Ovary (tissue), 9 donors: Measurements from ENCODE around the gene SLC38A11. TPM values are rescaled to one million over a fixed set of nuclear protein-coding genes. Genes with fewer than 3 reads are reported as not detected.

ENCODE experiments used
- DNase-seq, 5 donors: peaks; one replicate each; pipeline ENCODE4 v3.0.0-alpha.2; 2019 to 2020
- H3K27ac ChIP-seq, 2 donors: fragments of 200-600 bp; one replicate each; pipeline versions ENCODE4 v1.5.1 to v1.8.0; 2019 to 2022
- H3K27me3 ChIP-seq: fragments of 200-600 bp; one replicate; pipeline ENCODE4 v1.8.0; 2022
- H3K36me3 ChIP-seq: fragments of 200-600 bp; sonication (generic); one replicate; pipeline ENCODE4 v1.5.1; 2019
- H3K4me1 ChIP-seq: one replicate; pipeline ENCODE4 v1.8.1; 2013; ENCODE audit warnings: mild to moderate bottlenecking, moderate library complexity; ENCODE audit not compliant: insufficient read depth
- H3K4me3 ChIP-seq: fragments of 200-600 bp; sonication (generic); one replicate; pipeline ENCODE4 v1.5.1; 2017
- H3K9me3 ChIP-seq, 2 donors: fragments of 200-600 bp in 1 of 2; sonication (generic) in 1 of 2; one replicate each; pipeline versions ENCODE4 v1.5.1 to v1.8.1; 2013 to 2019; ENCODE audit warnings: mild to moderate bottlenecking in 1 of 2, moderate library complexity in 1 of 2
- EP300 ChIP-seq: sonication (generic); formaldehyde crosslinking; IDR thresholded peaks from one replicate; pipeline ENCODE4 v1.6.1; 2017; ENCODE audit warnings: antibody characterized with exemption
- POLR2A ChIP-seq: fragments of 450-650 bp; IDR thresholded peaks from one replicate; pipeline ENCODE4 v1.6.1; 2017; ENCODE audit warnings: antibody characterized with exemption, mild to moderate bottlenecking, moderate library complexity
- WGBS, 3 donors: extraction: QIAGEN DNeasy Blood & Tissue Kit in 1 of 3; methylation state at CpG; one replicate each; pipeline versions ENCODE4 v1.1.5 to v1.1.7; 2013 to 2017; 5-methylcytosine and 5-hydroxymethylcytosine counted together
- intact Hi-C, 4 donors: fragments of 100-400 bp; cut with DNase I; formaldehyde crosslinking; loops; one replicate each; pipeline versions ENCODE4 v1.11.0 to v1.15.1; 2022 to 2023
- polyA plus RNA-seq, 2 donors: library from polyadenylated mRNA; stranded (reverse); fragments of 200-250 nt in 1 of 2; fragments of 350-450 nt in 1 of 2; fragmentation: Illumina TruSeq in 1 of 2; extraction: RNeasy Lipid Tissue Mini Kit (QIAGEN cat#74804) in 1 of 2; gene quantifications; one replicate each; pipeline ENCODE4 v1.2.3, GENCODE V29; 2013 to 2014
- total RNA-seq, 7 donors: library from RNA; depleted of rRNA in 2 of 7; stranded (reverse); fragments of >200 nt in 2 of 7; fragmentation: NEBNext Ultra II Directional in 3 of 7; extraction: Animal tissue kit (Norgen Biotek cat#: 25700) in 3 of 7; gene quantifications; one replicate each; pipeline versions ENCODE4 v1.1.0 to v1.2.4, GENCODE V29; 2016 to 2023
- TF ChIP-seq, protein P1 (sequence below), 3 donors: fragments of 450-650 bp in 2 of 3; fragments of 200-600 bp in 1 of 3; IDR thresholded peaks; one replicate each; pipeline versions ENCODE4 v1.5.1 to v1.8.0; 2016 to 2022; ENCODE audit warnings: antibody characterized with exemption in 3 of 3, mild to moderate bottlenecking in 1 of 3
- donor health status: DM: no; HTN: no; CAD: no; lungs with moderate emphysema.
- donor health status: DM: no; HTN: no; CAD: no.
- donor health status: Bipolar disorder and iron deficiency.
- donor health status: DM: yes; HTN: yes; CAD: no.
- donor health status: DM: no; HTN: no; CAD: no.
- donor health status: DM: yes; HTN: yes; CAD: no.

The SLC38A11 gene
- total and polyA plus RNA-seq, 9 donors = 0.19 to 3.0 (median 0.96) TPM; not detected in 3

GRCh38 chr2:164859251-164859818 lies 96.0 kb downstream of the SLC38A11 start:
- intact Hi-C loops = no loop called here

GRCh38 chr2:164852086-164852485 lies 103.2 kb downstream of the SLC38A11 start:
- TF ChIP-seq POLR2A = no peak
- no peak for TF ChIP-seq EP300
- TF ChIP-seq, protein P1, sequence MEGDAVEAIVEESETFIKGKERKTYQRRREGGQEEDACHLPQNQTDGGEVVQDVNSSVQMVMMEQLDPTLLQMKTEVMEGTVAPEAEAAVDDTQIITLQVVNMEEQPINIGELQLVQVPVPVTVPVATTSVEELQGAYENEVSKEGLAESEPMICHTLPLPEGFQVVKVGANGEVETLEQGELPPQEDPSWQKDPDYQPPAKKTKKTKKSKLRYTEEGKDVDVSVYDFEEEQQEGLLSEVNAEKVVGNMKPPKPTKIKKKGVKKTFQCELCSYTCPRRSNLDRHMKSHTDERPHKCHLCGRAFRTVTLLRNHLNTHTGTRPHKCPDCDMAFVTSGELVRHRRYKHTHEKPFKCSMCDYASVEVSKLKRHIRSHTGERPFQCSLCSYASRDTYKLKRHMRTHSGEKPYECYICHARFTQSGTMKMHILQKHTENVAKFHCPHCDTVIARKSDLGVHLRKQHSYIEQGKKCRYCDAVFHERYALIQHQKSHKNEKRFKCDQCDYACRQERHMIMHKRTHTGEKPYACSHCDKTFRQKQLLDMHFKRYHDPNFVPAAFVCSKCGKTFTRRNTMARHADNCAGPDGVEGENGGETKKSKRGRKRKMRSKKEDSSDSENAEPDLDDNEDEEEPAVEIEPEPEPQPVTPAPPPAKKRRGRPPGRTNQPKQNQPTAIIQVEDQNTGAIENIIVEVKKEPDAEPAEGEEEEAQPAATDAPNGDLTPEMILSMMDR (IDR thresholded peaks at IDR 0.05) = no peak
- Histone ChIP-seq H3K4me1 (no peaks in the 10 kb centered on the region), H3K36me3 (no peaks in the 10 kb centered on the region), H3K4me3 (no peak overlapping the region), H3K9me3 (no peaks in the 10 kb centered on the region), H3K27me3 (no peaks in the 10 kb centered on the region), H3K27ac (no peak overlapping the region)
- intact Hi-C loops = no loop called here
- DNase-seq = no peak
- 78 to 91% (median 90%) methylated on average over 4 of the region's 4 CpGs for WGBS, 3 donors

More at GRCh38 chr2:164859251-164859818, 96.0 kb downstream of the SLC38A11 start:
- no peak for TF ChIP-seq EP300
- Histone ChIP-seq H3K4me1 (no peaks in the 10 kb centered on the region), H3K9me3 (no peaks in the 10 kb centered on the region), H3K4me3 (no peak overlapping the region), H3K36me3 (no peaks in the 10 kb centered on the region), H3K27me3 (no peaks in the 10 kb centered on the region), H3K27ac (no peak overlapping the region)
- WGBS, 3 donors = 55 to 71% (median 62%) methylated on average over 2 of the region's 2 CpGs
- DNase-seq = no peak

GRCh38 chr2:164850235-164850634 lies 105.1 kb downstream of the SLC38A11 start:
- H3K27ac ChIP-seq = no peak overlapping the region
- DNase-seq = no peak
- H3K4me3 ChIP-seq = no peak overlapping the region
- intact Hi-C loops = no loop called here
- H3K27me3 ChIP-seq = no peaks in the 10 kb centered on the region
- no peaks in the 10 kb centered on the region for H3K9me3 ChIP-seq
- H3K36me3 ChIP-seq = no peaks in the 10 kb centered on the region
- WGBS, 3 donors = 85 to 86% (median 86%) methylated on average over 4 of the region's 4 CpGs
- no peak for TF ChIP-seq POLR2A
- no peak for TF ChIP-seq EP300
- TF ChIP-seq, protein P1 (IDR thresholded peaks at IDR 0.05) = no peak
- H3K4me1 ChIP-seq = no peaks in the 10 kb centered on the region

DNA sequence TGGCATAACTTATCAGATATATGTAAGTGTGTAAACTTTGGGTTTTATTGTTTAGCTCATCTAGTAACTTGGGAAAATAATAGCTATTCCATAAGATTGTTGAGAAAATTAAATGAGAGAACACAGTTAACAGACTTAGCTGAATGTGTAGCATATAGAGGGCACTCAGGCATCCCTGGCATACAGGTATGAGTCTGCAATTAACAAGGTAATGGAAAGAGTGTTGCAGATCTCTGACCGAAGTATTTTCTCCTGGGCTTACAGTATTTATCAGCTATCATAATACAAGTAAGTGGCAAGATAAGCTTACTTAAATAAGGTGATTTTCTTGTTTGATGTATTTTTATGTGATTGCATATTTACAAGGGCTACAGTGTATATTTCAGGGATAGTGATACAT lies 105.8 kb downstream of the SLC38A11 start:
- Histone ChIP-seq H3K27ac (no peak overlapping the region), H3K27me3 (no peaks in the 10 kb centered on the region), H3K9me3 (no peaks in the 10 kb centered on the region), H3K4me3 (no peak overlapping the region), H3K36me3 (no peaks in the 10 kb centered on the region), H3K4me1 (no peaks in the 10 kb centered on the region)
- WGBS, 3 donors = 38 to 71% (median 58%) methylated on average over 1 of the region's 1 CpG
- no peak for DNase-seq
- intact Hi-C loops = loop anchor here in 1 of 4 donors (10.0 kb wide), 1 partner anchor 65 kb away; no protein-coding TSS in a partner anchor
- TF ChIP-seq, protein P1 (IDR thresholded peaks at IDR 0.05) = no peak
- TF ChIP-seq EP300 (no peak), POLR2A (no peak)

DNA sequence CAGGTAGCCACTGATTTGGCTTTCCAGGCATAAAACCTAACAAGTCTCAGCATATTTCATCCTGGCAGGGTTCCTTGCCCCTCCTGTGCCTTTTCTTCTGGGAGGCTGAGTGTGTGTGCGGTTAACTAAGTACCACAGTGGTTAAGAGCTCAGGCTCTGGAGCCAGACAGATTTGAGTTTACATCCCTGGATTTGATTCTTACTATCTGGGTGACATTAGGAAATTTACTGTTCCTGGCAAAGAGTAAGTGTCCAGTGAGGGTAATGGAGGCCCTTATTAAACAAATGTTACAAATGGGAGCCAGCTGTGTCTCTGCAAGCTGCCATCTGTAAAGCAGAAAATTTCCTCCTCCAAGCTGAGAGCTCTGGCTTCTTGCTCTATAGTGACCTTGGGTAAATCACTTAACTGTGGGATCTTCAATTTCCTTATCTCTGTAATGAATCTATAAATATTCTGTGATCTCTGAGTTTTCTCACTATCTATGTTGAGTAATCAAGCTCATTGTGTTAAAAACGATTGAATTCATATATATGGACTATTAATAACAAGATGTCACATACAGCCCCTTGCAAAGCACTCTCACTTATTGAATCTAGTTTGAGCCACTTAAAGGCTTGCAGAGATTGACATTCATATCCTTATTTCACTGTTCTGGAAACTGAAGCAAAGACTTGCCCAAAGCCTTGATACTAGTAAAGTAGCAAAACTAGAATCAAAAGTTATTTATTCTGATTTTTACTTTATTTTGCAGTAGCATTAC lies 107.2 kb downstream of the SLC38A11 start:
- no peak overlapping the region for H3K4me3 ChIP-seq
- no peak for DNase-seq
- TF ChIP-seq EP300 = no peak
- TF ChIP-seq POLR2A = no peak
- TF ChIP-seq, protein P1 (IDR thresholded peaks at IDR 0.05) = no peak
- H3K27me3 ChIP-seq = no peaks in the 10 kb centered on the region
- WGBS, 3 donors = 53 to 62% (median 54%) methylated on average over 2 of the region's 2 CpGs
- H3K9me3 ChIP-seq = no peaks in the 10 kb centered on the region
- no peaks in the 10 kb centered on the region for H3K4me1 ChIP-seq
- no peak overlapping the region for H3K27ac ChIP-seq
- no peaks in the 10 kb centered on the region for H3K36me3 ChIP-seq
- intact Hi-C loops = loop anchor here in 1 of 4 donors (10.0 kb wide), 1 partner anchor 63 kb away; no protein-coding TSS in a partner anchor
